GM12874 (cell line): ENCODE data around the gene CFAP119.

Source experiments
- TF ChIP-seq, protein P1 (sequence below): IDR thresholded peaks from 2 replicates; pipeline ENCODE4 v1.5.1; 2011; ENCODE audit warnings: low read depth, mild to moderate bottlenecking, control low read depth, low read length, moderate library complexity; ENCODE audit not compliant: insufficient read depth

CFAP119 gene

DNA sequence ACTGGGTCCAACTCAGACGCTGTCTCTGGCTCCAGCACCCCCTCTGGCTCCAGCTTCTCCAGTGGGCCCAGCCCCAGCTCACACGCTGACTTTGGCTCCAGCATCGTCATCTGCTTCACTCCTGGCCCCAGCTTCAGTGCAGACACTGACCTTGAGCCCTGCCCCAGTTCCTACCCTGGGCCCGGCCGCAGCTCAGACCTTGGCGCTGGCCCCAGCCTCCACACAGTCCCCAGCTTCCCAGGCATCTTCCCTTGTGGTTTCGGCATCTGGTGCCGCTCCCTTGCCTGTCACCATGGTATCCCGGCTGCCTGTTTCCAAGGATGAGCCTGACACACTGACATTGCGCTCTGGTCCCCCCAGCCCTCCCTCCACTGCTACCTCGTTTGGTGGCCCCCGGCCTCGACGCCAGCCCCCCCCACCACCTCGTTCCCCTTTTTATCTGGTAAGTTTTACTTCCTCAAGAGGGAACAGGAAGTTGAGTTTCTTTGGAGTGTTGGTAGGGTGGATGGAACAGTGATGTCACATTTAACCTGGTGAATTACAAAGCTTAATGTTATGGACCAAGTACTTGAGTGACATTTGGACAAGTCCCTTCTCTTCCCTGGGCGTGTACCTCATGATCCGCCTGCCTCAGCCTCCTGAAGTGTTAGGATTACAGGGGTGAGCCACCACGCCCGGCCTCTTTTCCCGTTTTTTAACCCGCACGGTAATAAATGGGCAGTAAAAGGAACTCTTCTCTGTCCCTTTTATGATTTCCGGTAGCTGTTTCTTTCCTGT is 37.0 kb downstream of the CFAP119 start:
- TF ChIP-seq, protein P1, sequence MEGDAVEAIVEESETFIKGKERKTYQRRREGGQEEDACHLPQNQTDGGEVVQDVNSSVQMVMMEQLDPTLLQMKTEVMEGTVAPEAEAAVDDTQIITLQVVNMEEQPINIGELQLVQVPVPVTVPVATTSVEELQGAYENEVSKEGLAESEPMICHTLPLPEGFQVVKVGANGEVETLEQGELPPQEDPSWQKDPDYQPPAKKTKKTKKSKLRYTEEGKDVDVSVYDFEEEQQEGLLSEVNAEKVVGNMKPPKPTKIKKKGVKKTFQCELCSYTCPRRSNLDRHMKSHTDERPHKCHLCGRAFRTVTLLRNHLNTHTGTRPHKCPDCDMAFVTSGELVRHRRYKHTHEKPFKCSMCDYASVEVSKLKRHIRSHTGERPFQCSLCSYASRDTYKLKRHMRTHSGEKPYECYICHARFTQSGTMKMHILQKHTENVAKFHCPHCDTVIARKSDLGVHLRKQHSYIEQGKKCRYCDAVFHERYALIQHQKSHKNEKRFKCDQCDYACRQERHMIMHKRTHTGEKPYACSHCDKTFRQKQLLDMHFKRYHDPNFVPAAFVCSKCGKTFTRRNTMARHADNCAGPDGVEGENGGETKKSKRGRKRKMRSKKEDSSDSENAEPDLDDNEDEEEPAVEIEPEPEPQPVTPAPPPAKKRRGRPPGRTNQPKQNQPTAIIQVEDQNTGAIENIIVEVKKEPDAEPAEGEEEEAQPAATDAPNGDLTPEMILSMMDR, result no peak

DNA sequence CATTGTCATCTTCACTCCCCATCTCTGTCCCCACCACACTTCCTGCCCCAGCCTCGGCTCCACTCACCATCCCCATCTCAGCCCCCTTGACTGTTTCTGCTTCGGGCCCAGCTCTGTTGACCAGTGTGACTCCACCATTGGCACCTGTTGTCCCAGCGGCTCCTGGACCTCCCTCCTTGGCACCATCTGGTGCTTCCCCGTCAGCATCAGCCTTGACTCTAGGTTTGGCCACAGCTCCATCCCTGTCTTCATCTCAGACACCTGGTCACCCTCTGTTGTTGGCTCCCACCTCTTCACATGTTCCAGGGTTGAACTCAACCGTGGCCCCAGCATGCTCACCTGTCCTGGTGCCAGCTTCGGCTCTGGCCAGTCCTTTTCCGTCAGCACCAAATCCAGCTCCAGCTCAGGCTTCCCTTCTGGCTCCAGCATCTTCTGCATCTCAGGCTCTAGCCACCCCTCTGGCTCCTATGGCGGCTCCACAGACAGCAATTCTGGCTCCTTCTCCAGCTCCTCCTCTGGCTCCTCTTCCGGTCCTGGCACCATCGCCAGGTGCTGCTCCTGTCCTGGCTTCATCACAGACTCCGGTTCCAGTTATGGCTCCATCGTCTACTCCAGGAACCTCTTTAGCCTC is 38.0 kb downstream of the CFAP119 start:
- TF ChIP-seq, protein P1, result no peak

DNA sequence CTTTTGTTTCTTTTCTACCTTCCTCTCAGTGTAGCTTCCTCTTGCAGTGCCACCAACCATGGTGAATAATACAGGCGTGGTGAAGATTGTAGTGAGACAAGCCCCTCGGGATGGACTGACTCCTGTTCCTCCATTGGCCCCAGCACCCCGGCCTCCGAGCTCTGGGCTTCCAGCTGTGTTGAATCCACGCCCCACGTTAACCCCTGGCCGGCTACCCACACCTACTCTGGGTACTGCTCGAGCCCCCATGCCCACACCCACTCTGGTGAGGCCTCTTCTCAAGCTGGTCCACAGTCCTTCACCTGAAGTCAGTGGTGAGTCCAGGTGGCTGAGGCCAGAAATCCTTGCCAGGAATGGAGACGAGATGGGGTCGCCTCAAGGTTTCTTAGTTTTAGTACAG is 38.9 kb downstream of the CFAP119 start:
- TF ChIP-seq, protein P1, result no peak

DNA sequence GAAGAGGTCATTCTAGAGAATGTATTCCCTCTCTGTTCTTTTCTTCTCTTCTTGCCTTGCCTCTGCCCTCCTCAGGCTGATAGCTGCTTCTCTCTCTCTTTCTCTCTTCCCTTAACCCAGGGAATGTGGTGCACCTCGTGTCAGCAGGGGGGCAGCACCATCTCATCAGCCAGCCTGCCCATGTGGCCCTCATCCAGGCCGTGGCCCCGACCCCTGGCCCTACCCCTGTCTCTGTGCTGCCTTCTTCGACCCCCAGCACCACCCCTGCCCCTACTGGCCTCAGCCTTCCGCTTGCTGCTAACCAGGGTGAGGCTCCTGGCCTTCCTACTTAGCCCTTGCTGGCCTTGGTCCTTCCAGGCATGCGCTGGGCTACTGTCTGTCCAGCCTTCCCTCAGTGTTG is 39.4 kb downstream of the CFAP119 start:
- TF ChIP-seq, protein P1, result 0 out of 2 replicates have a peak, but pooled peaks have one; percentile 7

DNA sequence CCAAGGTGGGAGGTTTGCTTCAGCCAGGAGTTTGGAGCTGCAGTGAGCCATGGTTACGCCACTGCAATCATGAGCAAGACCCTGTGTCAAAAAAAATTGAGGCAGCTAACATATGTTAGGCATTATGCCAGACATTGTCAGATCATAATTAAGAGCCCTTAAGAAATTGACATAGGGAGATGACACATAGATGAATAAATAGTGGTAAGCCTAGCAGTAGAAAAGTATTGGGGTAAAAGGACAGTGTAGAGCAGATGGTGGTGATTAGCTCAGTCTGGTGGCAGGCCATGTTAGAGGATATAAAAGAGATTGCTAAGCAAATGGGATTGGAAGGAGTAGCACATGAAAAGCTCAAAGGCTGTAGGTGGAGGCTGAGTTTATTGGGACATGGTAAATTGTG is 40.3 kb downstream of the CFAP119 start:
- TF ChIP-seq, protein P1, result no peak

DNA sequence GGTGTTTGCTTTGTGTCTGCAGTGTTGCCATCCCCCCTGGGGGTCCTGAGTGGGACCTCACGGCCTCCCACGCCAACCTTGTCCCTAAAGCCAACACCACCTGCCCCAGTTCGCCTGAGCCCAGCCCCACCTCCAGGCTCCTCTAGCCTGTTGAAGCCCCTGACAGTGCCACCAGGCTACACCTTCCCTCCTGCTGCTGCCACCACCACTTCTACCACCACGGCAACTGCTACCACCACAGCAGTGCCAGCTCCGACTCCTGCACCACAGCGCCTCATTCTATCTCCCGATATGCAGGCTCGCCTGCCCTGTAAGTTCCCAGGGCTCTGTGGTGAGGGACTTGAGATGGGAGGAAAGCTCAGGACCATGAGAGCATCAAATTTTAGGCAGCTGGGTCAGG is 40.7 kb downstream of the CFAP119 start:
- TF ChIP-seq, protein P1, result no peak

DNA sequence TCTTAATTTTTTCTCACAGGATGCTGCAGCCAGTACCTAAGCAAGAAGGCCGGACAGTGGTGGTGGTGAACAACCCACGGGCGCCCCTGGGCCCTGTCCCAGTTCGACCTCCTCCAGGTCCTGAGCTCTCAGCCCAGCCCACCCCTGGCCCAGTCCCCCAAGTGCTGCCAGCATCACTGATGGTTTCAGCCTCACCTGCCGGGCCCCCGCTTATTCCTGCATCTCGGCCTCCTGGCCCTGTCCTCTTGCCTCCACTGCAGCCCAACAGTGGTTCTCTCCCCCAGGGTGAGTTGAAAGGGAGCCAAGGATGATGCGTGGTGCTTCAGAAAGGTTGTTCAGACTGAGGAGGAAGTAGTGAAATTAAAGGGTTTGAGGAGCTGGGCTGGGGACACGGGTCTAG is 41.2 kb downstream of the CFAP119 start:
- TF ChIP-seq, protein P1, result no peak
